ENCODE data around the gene STOX1.

DNA sequence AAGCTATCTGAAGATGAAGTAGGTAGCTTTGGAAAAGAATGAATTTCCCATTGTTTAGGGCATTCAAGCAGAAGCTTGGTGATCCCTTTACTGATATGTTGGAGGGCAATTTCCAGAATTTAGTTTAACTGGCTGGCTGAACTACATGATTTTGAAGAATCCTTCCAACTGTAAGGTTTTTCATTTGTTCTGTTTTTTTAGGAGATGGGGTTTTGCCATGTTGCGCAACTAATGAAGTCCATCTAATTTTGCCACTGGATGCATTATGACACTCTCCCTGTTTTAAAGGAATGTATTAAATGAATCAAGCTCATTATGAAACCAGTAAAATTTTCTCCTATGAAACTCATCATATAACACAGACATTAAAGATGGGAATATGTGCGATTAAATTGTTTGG is 67.7 kb downstream of the STOX1 start:
- TF ChIP-seq, protein P1, sequence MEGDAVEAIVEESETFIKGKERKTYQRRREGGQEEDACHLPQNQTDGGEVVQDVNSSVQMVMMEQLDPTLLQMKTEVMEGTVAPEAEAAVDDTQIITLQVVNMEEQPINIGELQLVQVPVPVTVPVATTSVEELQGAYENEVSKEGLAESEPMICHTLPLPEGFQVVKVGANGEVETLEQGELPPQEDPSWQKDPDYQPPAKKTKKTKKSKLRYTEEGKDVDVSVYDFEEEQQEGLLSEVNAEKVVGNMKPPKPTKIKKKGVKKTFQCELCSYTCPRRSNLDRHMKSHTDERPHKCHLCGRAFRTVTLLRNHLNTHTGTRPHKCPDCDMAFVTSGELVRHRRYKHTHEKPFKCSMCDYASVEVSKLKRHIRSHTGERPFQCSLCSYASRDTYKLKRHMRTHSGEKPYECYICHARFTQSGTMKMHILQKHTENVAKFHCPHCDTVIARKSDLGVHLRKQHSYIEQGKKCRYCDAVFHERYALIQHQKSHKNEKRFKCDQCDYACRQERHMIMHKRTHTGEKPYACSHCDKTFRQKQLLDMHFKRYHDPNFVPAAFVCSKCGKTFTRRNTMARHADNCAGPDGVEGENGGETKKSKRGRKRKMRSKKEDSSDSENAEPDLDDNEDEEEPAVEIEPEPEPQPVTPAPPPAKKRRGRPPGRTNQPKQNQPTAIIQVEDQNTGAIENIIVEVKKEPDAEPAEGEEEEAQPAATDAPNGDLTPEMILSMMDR (optimal IDR thresholded peaks at IDR 0.05 in 1 of 3, IDR thresholded peaks at IDR 0.05 in 1 of 3, conservative IDR thresholded peaks at IDR 0.05 in 1 of 3; ENCODE audit: extremely low read depth in 1 of 3, insufficient read depth in 2 of 3, low read length in 3 of 3) = no peak
- no peak for TF ChIP-seq EZH2 (IDR thresholded peaks at IDR 0.05; ENCODE audit: low read length)

All from keratinocyte (primary cell).